SK-N-MC (cell line): ENCODE data around the gene GRPEL1.

Source experiments
- EZH2 ChIP-seq: fragments of 200-600 bp; sonication (generic); IDR thresholded peaks from one replicate; pipeline ENCODE4 v1.6.1; 2017; ENCODE audit warnings: antibody characterized with exemption
- FOXP2 ChIP-seq: optimal IDR thresholded peaks from 2 replicates; pipeline ENCODE3; 2011; ENCODE audit warnings: mild to moderate bottlenecking, moderate library complexity; ENCODE audit not compliant: insufficient read depth; ENCODE audit errors: extremely low read length, control extremely low read depth
- POLR2AphosphoS5 ChIP-seq: IDR thresholded peaks from 2 replicates; pipeline ENCODE4 v1.6.1; 2012; ENCODE audit warnings: mild to moderate bottlenecking, low read depth, low read length, borderline replicate concordance

- TF ChIP-seq EZH2 (no peak), POLR2AphosphoS5 (no peak), FOXP2 (no peak)
Observed at GRCh38 chr4:7061815-7062214, 6.0 kb downstream of the GRPEL1 start.
